ENCODE data around the gene IQGAP2.
A peak's percentile ranks its signal among the peaks of the same experiment; 100 is the strongest.
"Not testable (repeated sequence)": the region's sequence is repeated elsewhere in the genome, so short reads cannot be mapped to it uniquely, and the experiment has no call there.

Gene IQGAP2

GRCh38 chr5:76419597-76420298, 16.7 kb downstream of the IQGAP2 start:
- H3K4me3 Mint-ChIP-seq = no peak overlapping the region
- no peak overlapping the region for H3K27ac Mint-ChIP-seq
- peaks cover 14% of the 10 kb centered on the region for H3K36me3 Mint-ChIP-seq (ENCODE audit: low read depth)
- H3K4me1 Mint-ChIP-seq (ENCODE audit: low read depth) = peaks cover 17% of the 10 kb centered on the region
- no peaks in the 10 kb centered on the region for H3K9me3 Mint-ChIP-seq
- no peaks in the 10 kb centered on the region for H3K27me3 Mint-ChIP-seq (ENCODE audit: low read depth)

DNA sequence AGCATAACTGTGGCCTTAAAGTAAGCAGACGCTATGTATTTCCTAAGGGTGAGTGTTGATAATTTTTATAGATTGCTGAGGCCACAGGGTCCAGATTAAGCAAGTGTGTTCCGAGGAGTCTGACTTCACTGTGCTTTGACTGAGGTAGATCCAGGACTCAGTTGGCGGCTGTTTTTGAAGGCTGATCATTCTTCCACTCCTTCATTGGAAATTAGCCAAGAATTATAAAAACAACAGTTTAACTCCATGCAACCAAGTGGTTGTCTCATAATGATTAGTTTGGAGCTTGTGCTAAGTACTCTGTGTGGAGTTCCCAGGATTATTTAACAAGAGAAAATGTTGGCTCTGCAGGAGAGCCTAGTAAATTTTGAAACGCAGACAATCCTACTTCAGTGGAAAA, 19.1 kb downstream of the IQGAP2 start:
- peaks cover 17% of the 10 kb centered on the region for H3K4me1 Mint-ChIP-seq (ENCODE audit: low read depth)
- H3K27me3 Mint-ChIP-seq (ENCODE audit: low read depth) = no peaks in the 10 kb centered on the region
- no peak overlapping the region for H3K27ac Mint-ChIP-seq
- H3K4me3 Mint-ChIP-seq = no peak overlapping the region
- peaks cover 16% of the 10 kb centered on the region for H3K36me3 Mint-ChIP-seq (ENCODE audit: low read depth)
- H3K9me3 Mint-ChIP-seq = no peaks in the 10 kb centered on the region

DNA sequence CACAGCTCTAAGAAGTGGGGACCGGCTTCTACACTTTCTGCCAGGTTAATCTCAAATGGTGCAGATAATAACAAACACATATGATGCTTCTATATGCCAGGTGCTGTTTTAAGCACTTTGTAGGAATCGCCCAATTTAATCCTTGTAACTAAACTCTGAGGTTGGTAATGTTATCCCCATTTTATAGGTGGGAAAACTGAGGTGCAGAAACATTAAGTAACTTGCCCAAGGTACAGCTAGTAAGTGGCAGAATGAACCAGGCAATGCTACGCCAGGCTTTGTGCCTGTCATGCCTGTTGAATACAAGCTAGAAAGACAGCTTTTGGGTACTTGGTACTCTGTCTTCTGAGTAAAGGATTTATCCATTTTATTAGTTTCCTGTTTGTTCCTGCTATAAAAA, 19.7 kb downstream of the IQGAP2 start:
- Mint-ChIP-seq H3K4me3 (no peak overlapping the region), H3K27ac (no peak overlapping the region), H3K36me3 (ENCODE audit: low read depth) (peaks cover 18% of the 10 kb centered on the region), H3K9me3 (no peaks in the 10 kb centered on the region), H3K4me1 (ENCODE audit: low read depth) (peaks cover 17% of the 10 kb centered on the region), H3K27me3 (ENCODE audit: low read depth) (no peaks in the 10 kb centered on the region)

- H3K9me3 Mint-ChIP-seq = no peaks in the 10 kb centered on the region
- no peaks in the 10 kb centered on the region for H3K27me3 Mint-ChIP-seq (ENCODE audit: low read depth)
- peaks cover 16% of the 10 kb centered on the region for H3K4me1 Mint-ChIP-seq (ENCODE audit: low read depth)
- peak overlapping the region; percentile 11 for H3K27ac Mint-ChIP-seq
- peaks cover 12% of the 10 kb centered on the region for H3K36me3 Mint-ChIP-seq (ENCODE audit: low read depth)
- H3K4me3 Mint-ChIP-seq = no peak overlapping the region
These were observed 22.1 kb downstream of the IQGAP2 start for GRCh38 chr5:76425146-76425545.

GRCh38 chr5:76425928-76426804, 23.1 kb downstream of the IQGAP2 start:
- Mint-ChIP-seq H3K4me3 (no peak overlapping the region), H3K9me3 (no peaks in the 10 kb centered on the region), H3K4me1 (ENCODE audit: low read depth) (peaks cover 14% of the 10 kb centered on the region), H3K27me3 (ENCODE audit: low read depth) (no peaks in the 10 kb centered on the region), H3K36me3 (ENCODE audit: low read depth) (peaks cover 9% of the 10 kb centered on the region), H3K27ac (no peak overlapping the region)

DNA sequence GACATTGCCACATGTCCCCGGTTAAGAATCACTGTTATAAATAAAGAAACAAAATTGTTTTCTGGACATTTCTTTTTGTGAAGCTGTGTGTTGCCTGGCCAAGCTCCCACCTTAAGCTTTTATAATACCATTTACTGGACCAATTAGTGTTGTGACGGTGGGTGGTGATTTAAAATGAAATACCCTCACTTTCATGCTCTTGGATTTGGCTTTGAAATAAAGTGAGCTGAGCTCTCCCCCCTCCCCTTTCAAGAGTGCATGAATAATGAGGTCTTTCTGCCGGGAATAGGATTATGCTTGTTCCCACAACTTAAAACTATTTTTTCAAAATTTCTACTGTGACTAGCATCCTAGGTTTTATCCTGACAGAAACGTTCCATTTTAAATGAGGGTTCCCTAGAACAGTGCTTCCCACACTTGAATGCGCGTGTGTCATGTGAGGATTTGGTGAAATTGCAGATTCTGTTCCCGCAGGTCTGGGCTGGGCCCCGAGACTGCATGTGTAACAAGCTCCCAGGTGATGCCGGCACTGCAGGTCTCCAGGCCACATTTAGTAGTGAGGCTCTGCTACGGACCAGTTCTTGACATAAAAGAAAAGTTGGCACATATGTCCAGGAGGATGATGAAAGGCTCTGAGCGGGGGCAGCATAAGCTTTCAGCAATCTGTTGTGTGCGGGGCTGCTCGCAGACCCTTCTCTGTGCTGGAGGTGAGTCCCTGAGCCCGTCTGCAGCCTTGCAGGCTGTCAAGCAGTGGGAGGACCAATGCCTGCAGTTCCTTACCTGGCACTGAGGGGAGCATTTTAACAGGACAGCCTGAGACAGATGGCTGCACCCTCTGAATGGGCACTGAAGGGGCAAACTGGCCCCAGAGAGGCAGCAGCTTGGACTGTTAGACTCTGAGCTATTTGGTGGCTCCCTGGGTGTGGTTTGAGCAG, 24.4 kb downstream of the IQGAP2 start:
- Mint-ChIP-seq H3K4me1 (ENCODE audit: low read depth) (peaks cover 14% of the 10 kb centered on the region), H3K27ac (no peak overlapping the region), H3K27me3 (ENCODE audit: low read depth) (no peaks in the 10 kb centered on the region), H3K36me3 (ENCODE audit: low read depth) (peaks cover 9% of the 10 kb centered on the region), H3K9me3 (no peaks in the 10 kb centered on the region), H3K4me3 (no peak overlapping the region)

- not testable (repeated sequence) for H3K27ac Mint-ChIP-seq; H3K9me3 Mint-ChIP-seq; H3K4me3 Mint-ChIP-seq; H3K27me3 Mint-ChIP-seq (ENCODE audit: low read depth)
- H3K36me3 Mint-ChIP-seq (ENCODE audit: low read depth) = peaks cover 10% of the 10 kb centered on the region
- peaks cover 17% of the 10 kb centered on the region for H3K4me1 Mint-ChIP-seq (ENCODE audit: low read depth)
These were observed 25.5 kb downstream of the IQGAP2 start for GRCh38 chr5:76428550-76428949.

GRCh38 chr5:76433261-76433660, 30.2 kb downstream of the IQGAP2 start:
- Mint-ChIP-seq H3K27me3 (ENCODE audit: low read depth) (no peaks in the 10 kb centered on the region), H3K4me3 (no peak overlapping the region), H3K4me1 (ENCODE audit: low read depth) (peaks cover 7% of the 10 kb centered on the region), H3K9me3 (peaks cover 17% of the 10 kb centered on the region), H3K36me3 (ENCODE audit: low read depth) (peaks cover 15% of the 10 kb centered on the region), H3K27ac (no peak overlapping the region)

- not testable (repeated sequence) for H3K27ac Mint-ChIP-seq; H3K4me3 Mint-ChIP-seq; H3K4me1 Mint-ChIP-seq (ENCODE audit: low read depth); H3K27me3 Mint-ChIP-seq (ENCODE audit: low read depth)
- Mint-ChIP-seq H3K36me3 (ENCODE audit: low read depth) (peaks cover 39% of the 10 kb centered on the region), H3K9me3 (peaks cover 32% of the 10 kb centered on the region)
These were observed 34.4 kb downstream of the IQGAP2 start for GRCh38 chr5:76437507-76437906.

DNA sequence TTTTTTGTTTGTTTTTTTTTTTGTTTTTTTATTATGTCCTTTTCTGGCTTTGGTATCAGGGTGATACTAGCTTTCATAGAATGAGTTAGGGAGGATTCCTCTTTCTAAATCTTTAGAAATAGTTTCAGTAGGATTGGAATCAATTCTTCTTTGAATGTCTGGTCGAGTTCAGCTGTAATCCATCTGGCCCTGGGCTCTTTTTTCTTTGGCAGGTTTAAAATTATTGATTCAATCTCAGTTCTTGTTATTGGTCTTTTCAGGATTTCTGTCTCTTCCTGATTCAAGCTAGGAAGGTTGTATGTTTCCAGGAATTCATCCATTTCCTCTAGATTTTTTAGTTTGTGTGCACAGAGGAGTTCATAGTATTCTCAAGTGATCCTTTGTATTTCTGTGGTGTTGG, 34.9 kb downstream of the IQGAP2 start:
- no peak overlapping the region for H3K27ac Mint-ChIP-seq
- H3K4me1 Mint-ChIP-seq (ENCODE audit: low read depth) = peaks cover 9% of the 10 kb centered on the region
- H3K36me3 Mint-ChIP-seq (ENCODE audit: low read depth) = peaks cover 39% of the 10 kb centered on the region
- H3K27me3 Mint-ChIP-seq (ENCODE audit: low read depth) = no peaks in the 10 kb centered on the region
- peaks cover 32% of the 10 kb centered on the region for H3K9me3 Mint-ChIP-seq
- no peak overlapping the region for H3K4me3 Mint-ChIP-seq

DNA sequence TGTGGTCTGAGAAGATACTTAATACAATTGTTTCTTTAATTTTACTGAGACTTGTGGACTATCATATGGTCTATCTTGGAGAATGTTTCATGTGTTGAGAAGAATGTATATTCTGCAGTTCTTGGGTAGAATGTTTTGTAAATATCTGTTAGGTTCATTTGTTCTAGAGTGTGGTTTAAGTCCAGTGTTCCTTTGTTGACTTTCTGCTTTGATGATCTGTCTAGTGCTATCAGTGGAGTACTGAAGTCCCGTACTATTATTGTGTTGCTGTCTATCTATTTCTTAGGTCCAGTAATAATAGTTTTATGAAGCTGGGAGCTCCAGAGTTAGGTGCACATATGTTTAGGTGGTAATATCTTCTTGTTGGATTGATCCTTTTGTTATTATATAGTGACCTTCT, 36.1 kb downstream of the IQGAP2 start:
- Mint-ChIP-seq H3K9me3 (peaks cover 32% of the 10 kb centered on the region), H3K4me1 (ENCODE audit: low read depth) (peaks cover 4% of the 10 kb centered on the region), H3K4me3 (no peak overlapping the region), H3K36me3 (ENCODE audit: low read depth) (peaks cover 39% of the 10 kb centered on the region), H3K27me3 (ENCODE audit: low read depth) (no peaks in the 10 kb centered on the region), H3K27ac (no peak overlapping the region)

DNA sequence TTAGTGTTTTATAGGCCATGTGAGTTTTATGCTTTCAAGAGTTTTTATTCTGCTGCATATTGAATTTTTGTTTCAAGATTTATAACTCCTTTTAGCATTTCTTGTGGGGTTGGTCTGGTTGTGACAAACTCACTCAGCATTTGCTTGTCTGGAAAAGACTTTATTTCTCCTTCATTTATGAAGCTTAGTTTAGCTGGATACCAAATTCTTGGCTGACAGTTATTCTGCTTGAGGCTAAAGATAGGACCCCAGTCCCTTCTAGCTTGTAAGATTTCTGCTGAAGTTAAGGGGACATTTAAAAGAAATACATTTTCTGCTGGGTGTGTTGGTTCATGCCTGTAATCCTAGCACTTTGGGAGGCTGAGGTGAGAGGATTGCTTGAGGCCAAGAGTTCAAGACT, 36.8 kb downstream of the IQGAP2 start:
- Mint-ChIP-seq H3K27ac (no peak overlapping the region), H3K4me3 (no peak overlapping the region), H3K4me1 (ENCODE audit: low read depth) (peaks cover 4% of the 10 kb centered on the region), H3K9me3 (peaks cover 31% of the 10 kb centered on the region), H3K27me3 (ENCODE audit: low read depth) (no peaks in the 10 kb centered on the region), H3K36me3 (ENCODE audit: low read depth) (peaks cover 40% of the 10 kb centered on the region)

DNA sequence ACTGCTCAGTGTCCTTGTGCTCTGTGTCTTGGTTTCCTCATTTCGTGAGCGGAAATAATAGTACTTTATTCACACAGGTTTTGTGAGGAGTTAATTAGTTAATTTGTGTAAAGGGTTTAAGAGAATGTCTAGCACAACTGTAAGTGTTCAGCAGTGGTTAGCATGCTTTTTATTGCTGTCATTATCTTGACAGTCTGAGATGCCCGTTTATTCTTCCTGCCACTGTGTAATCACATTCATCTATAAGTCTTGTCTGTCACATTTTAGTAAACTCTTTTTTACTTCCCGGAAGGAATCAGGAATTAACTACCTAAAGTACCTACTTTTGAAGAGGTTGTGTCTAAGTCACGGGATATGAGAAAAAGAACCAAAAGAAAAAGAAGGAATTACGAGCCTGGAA, 38.0 kb downstream of the IQGAP2 start:
- H3K27ac Mint-ChIP-seq = no peak overlapping the region
- H3K4me1 Mint-ChIP-seq (ENCODE audit: low read depth) = peaks cover 6% of the 10 kb centered on the region
- no peaks in the 10 kb centered on the region for H3K27me3 Mint-ChIP-seq (ENCODE audit: low read depth)
- H3K36me3 Mint-ChIP-seq (ENCODE audit: low read depth) = peaks cover 40% of the 10 kb centered on the region
- H3K4me3 Mint-ChIP-seq = no peak overlapping the region
- H3K9me3 Mint-ChIP-seq = peaks cover 19% of the 10 kb centered on the region

GRCh38 chr5:76441890-76442673, 39.0 kb downstream of the IQGAP2 start:
- Mint-ChIP-seq H3K27ac (no peak overlapping the region), H3K4me1 (ENCODE audit: low read depth) (peaks cover 6% of the 10 kb centered on the region), H3K9me3 (peaks cover 17% of the 10 kb centered on the region), H3K27me3 (ENCODE audit: low read depth) (no peaks in the 10 kb centered on the region), H3K36me3 (ENCODE audit: low read depth) (peaks cover 39% of the 10 kb centered on the region), H3K4me3 (no peak overlapping the region)
